HL-60 (cell line): ENCODE data around the gene NR4A3.
A peak's percentile ranks its signal among the peaks of the same experiment; 100 is the strongest.

ENCODE experiments used
- DNase-seq, 2 experiments: peaks; one replicate each; pipeline ENCODE4 v3.0.0-alpha.2; 2010 to 2020; ENCODE audit warnings: low read depth in 1 of 2, low spot score in 1 of 2
- H3K27ac ChIP-seq: fragments of 250-450 bp; sonication (Bioruptor Pico); replicated peaks from 2 replicates; pipeline ENCODE4 v1.5.1; 2020; ENCODE audit warnings: mild to moderate bottlenecking, moderate library complexity
- H3K27me3 ChIP-seq: fragments of 250-450 bp; sonication (Bioruptor Pico); 2 replicates; pipeline ENCODE4 v1.5.1; 2021; ENCODE audit warnings: mild to moderate bottlenecking, moderate library complexity; ENCODE audit not compliant: insufficient read depth, poor library complexity, severe bottlenecking
- H3K4me3 ChIP-seq: replicated peaks from 2 replicates; pipeline ENCODE4 v1.5.1; 2011; ENCODE audit warnings: mild to moderate bottlenecking, control low read depth, low read length; ENCODE audit not compliant: insufficient read depth
- CTCF ChIP-seq: IDR thresholded peaks from one replicate; pipeline ENCODE4 v1.5.1; 2011; ENCODE audit warnings: low read length, control low read depth, inconsistent platforms; ENCODE audit not compliant: insufficient read depth
- GABPA ChIP-seq: IDR thresholded peaks from 2 replicates; pipeline ENCODE4 v1.6.1; 2012; ENCODE audit warnings: low read depth
- POLR2AphosphoS5 ChIP-seq: IDR thresholded peaks from 2 replicates; pipeline ENCODE4 v1.6.1; 2012; ENCODE audit warnings: low read depth
- REST ChIP-seq: IDR thresholded peaks from 2 replicates; pipeline ENCODE4 v1.6.1; 2012; ENCODE audit warnings: low read depth; ENCODE audit not compliant: insufficient replicate concordance
- SPI1 ChIP-seq: IDR thresholded peaks from 2 replicates; pipeline ENCODE4 v1.6.1; 2012; ENCODE audit warnings: low read depth, mild to moderate bottlenecking, borderline replicate concordance

The NR4A3 gene

GRCh38 chr9:99825172-99826046 lies 3.7 kb downstream of the NR4A3 start:
- Histone ChIP-seq H3K4me3 (peak overlapping the region; percentile 85), H3K27ac (no peak overlapping the region), H3K27me3 (peaks cover 61% of the 10 kb centered on the region)
- peak in 1 of 2 experiments; percentile 11 for DNase-seq
- no peak for TF ChIP-seq POLR2AphosphoS5
- TF ChIP-seq SPI1, result no peak
- no peak for TF ChIP-seq GABPA
- no peak for TF ChIP-seq REST

DNA sequence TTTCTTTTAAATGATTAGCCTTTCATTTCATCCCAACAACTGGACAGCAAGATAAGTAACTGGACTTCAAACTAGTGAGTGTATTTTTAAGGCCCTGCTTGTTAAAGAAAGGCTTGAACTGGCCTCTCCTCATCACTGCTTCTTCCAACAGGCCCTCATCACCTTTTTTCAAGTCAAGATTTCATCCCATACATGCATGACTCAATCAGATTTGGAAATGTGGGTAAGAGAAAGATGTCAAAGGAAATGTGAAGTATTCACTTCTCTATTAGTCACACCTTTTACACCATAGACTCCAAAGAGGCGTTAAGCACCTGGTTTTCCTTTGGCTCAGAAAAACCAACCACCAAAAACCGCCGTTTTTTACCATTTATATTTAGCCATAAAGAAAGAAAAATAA lies 4.9 kb downstream of the NR4A3 start:
- no peak for DNase-seq
- TF ChIP-seq SPI1 (no peak), REST (no peak), CTCF (no peak), POLR2AphosphoS5 (no peak), GABPA (no peak)
- Histone ChIP-seq H3K4me3 (no peak overlapping the region), H3K27me3 (peaks cover 70% of the 10 kb centered on the region), H3K27ac (no peak overlapping the region)

- peaks cover 70% of the 10 kb centered on the region for H3K27me3 ChIP-seq
- H3K4me3 ChIP-seq, result no peak overlapping the region
- no peak for TF ChIP-seq CTCF
- no peak overlapping the region for H3K27ac ChIP-seq
- no peak for DNase-seq
Observed at GRCh38 chr9:99827244-99827643, 5.6 kb downstream of the NR4A3 start.

DNA sequence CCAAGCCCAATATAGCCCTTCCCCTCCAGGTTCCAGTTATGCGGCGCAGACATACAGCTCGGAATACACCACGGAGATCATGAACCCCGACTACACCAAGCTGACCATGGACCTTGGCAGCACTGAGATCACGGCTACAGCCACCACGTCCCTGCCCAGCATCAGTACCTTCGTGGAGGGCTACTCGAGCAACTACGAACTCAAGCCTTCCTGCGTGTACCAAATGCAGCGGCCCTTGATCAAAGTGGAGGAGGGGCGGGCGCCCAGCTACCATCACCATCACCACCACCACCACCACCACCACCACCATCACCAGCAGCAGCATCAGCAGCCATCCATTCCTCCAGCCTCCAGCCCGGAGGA lies 6.3 kb downstream of the NR4A3 start:
- Histone ChIP-seq H3K27ac (no peak overlapping the region), H3K27me3 (peaks cover 70% of the 10 kb centered on the region), H3K4me3 (no peak overlapping the region)
- no peak for DNase-seq
- TF ChIP-seq SPI1, result no peak
- TF ChIP-seq GABPA, result no peak
- no peak for TF ChIP-seq POLR2AphosphoS5
- TF ChIP-seq CTCF, result no peak
- no peak for TF ChIP-seq REST
